GM12891 (cell line): Measurements from ENCODE around the gene CCDC8.

Experiments
- POLR2A ChIP-seq: IDR thresholded peaks from 2 replicates; pipeline ENCODE4 v1.6.1; 2011; ENCODE audit warnings: low read depth, low read length, control low read depth
- POLR2AphosphoS5 ChIP-seq: IDR thresholded peaks from 2 replicates; pipeline ENCODE4 v1.6.1; 2011; ENCODE audit warnings: low read depth, low read length, control low read depth
- TAF1 ChIP-seq: IDR thresholded peaks from 2 replicates; pipeline ENCODE4 v1.6.1; 2011; ENCODE audit warnings: low read depth, low read length, control low read depth

DNA sequence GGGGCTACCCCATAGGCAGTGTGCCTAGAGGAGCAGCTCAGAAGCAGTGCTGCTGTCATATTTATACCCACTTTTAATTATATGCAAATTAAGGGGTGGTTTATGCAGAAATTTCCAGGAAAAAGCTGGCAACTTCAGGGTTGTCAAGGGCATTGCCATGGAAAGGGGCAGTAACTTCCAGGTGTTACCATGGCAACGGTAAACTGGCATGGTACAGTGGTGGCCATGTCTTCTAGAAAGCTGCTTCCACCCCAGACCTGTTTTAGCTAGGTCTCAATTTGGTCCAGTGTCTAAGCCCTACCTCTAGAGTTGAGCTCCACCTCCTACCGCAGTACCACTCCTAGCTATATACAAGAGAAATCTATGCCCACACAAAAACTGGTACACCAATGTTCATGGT, 46.7 kb upstream of the CCDC8 start:
- TF ChIP-seq TAF1: no peak
- TF ChIP-seq POLR2A: no peak
- no peak for TF ChIP-seq POLR2AphosphoS5
